ENCODE measurements around the gene CORO1C. TPM values are rescaled to one million over a fixed set of nuclear protein-coding genes. Genes with fewer than 3 reads are reported as not detected.

CORO1C gene
- total RNA-seq, 4 donors from 2014 or later = 221 to 441 (median 315) TPM

- Histone ChIP-seq H3K9me3 (no peaks in the 10 kb centered on the region), H3K36me3 (peaks cover 0 to 35% (median 16%) of the 10 kb centered on the region in 4 donors), H3K27me3 (no peaks in the 10 kb centered on the region), H3K4me3 (no peak overlapping the region), H3K27ac (replicated peaks in 1 of 4) (peak overlapping the region; percentile 69 to 95 (median 94)), H3K4me1 (peaks cover 22 to 85% (median 75%) of the 10 kb centered on the region in 4 donors)
- intact Hi-C loops (cut with DNase I) = no loop called here
- 75% methylated on average over 9 of the region's 9 CpGs for WGBS
- DNase-seq (ENCODE audit: extremely low spot score) = peak; percentile 42
- no peak for TF ChIP-seq POLR2AphosphoS5 (IDR thresholded peaks at IDR 0.05)
These were observed 53.1 kb downstream of the CORO1C start for GRCh38 chr12:108678104-108678730.

- Histone ChIP-seq H3K4me3 (no peak overlapping the region), H3K9me3 (no peaks in the 10 kb centered on the region), H3K4me1 (peaks cover 22 to 79% (median 75%) of the 10 kb centered on the region in 4 donors), H3K36me3 (peaks cover 0 to 36% (median 20%) of the 10 kb centered on the region in 4 donors), H3K27ac (replicated peaks in 1 of 4) (peak overlapping the region; percentile 68 to 95 (median 94)), H3K27me3 (no peaks in the 10 kb centered on the region)
- intact Hi-C loops (cut with DNase I) = no loop called here
- TF ChIP-seq POLR2A (IDR thresholded peaks at IDR 0.05; ENCODE audit: low read depth) (no peak), POLR2AphosphoS5 (IDR thresholded peaks at IDR 0.05) (no peak), EP300 (IDR thresholded peaks at IDR 0.05) (no peak), CTCF (IDR thresholded peaks at IDR 0.05) (no peak)
- no peak for DNase-seq (ENCODE audit: extremely low spot score)
- WGBS = 42% methylated on average over 3 of the region's 3 CpGs
These were observed 53.9 kb downstream of the CORO1C start for GRCh38 chr12:108677381-108677780.

GRCh38 chr12:108676707-108677106 lies 54.6 kb downstream of the CORO1C start:
- no peak for DNase-seq (ENCODE audit: extremely low spot score)
- Histone ChIP-seq H3K27ac (replicated peaks in 1 of 4) (peak overlapping the region; percentile 68 to 95 (median 94)), H3K4me1 (peaks cover 18 to 75% (median 73%) of the 10 kb centered on the region in 4 donors), H3K36me3 (peaks cover 0 to 40% (median 20%) of the 10 kb centered on the region in 4 donors), H3K27me3 (no peaks in the 10 kb centered on the region), H3K9me3 (no peaks in the 10 kb centered on the region), H3K4me3 (no peak overlapping the region)
- no peak for TF ChIP-seq EP300 (IDR thresholded peaks at IDR 0.05)
- TF ChIP-seq CTCF (IDR thresholded peaks at IDR 0.05) = no peak
- no peak for TF ChIP-seq POLR2AphosphoS5 (IDR thresholded peaks at IDR 0.05)
- no peak for TF ChIP-seq POLR2A (IDR thresholded peaks at IDR 0.05; ENCODE audit: low read depth)
- WGBS = 57% methylated on average over 5 of the region's 5 CpGs
- intact Hi-C loops (cut with DNase I) = no loop called here

- TF ChIP-seq CTCF (IDR thresholded peaks at IDR 0.05) (no peak), EP300 (IDR thresholded peaks at IDR 0.05) (no peak), POLR2AphosphoS5 (IDR thresholded peaks at IDR 0.05) (no peak), POLR2A (IDR thresholded peaks at IDR 0.05; ENCODE audit: low read depth) (no peak)
- H3K9me3 ChIP-seq = no peaks in the 10 kb centered on the region
- H3K4me1 ChIP-seq = peaks cover 12 to 73% (median 70%) of the 10 kb centered on the region in 4 donors
- intact Hi-C loops (cut with DNase I) = no loop called here
- WGBS = 87% methylated on average over 4 of the region's 4 CpGs
- DNase-seq (ENCODE audit: extremely low spot score) = no peak
- no peak overlapping the region for H3K4me3 ChIP-seq
- H3K27ac ChIP-seq (replicated peaks in 1 of 4) = peak overlapping the region; percentile 68 to 95 (median 94)
- peaks cover 0 to 41% (median 20%) of the 10 kb centered on the region in 4 donors for H3K36me3 ChIP-seq
- H3K27me3 ChIP-seq = no peaks in the 10 kb centered on the region
These were observed 55.5 kb downstream of the CORO1C start for GRCh38 chr12:108675792-108676191.

- no peak overlapping the region for H3K4me3 ChIP-seq
- 78% methylated on average over 3 of the region's 3 CpGs for WGBS
- TF ChIP-seq POLR2A (IDR thresholded peaks at IDR 0.05; ENCODE audit: low read depth) (no peak), EP300 (IDR thresholded peaks at IDR 0.05) (no peak), CTCF (IDR thresholded peaks at IDR 0.05) (no peak), POLR2AphosphoS5 (IDR thresholded peaks at IDR 0.05) (no peak)
- H3K27ac ChIP-seq (replicated peaks in 1 of 4) = peak overlapping the region in 3 of 4 donors; percentile 35 to 83 (median 48)
- intact Hi-C loops (cut with DNase I) = no loop called here
- peaks cover 34 to 78% (median 69%) of the 10 kb centered on the region in 4 donors for H3K4me1 ChIP-seq
- no peak for DNase-seq (ENCODE audit: extremely low spot score)
- no peaks in the 10 kb centered on the region for H3K27me3 ChIP-seq
- no peaks in the 10 kb centered on the region for H3K9me3 ChIP-seq
- H3K36me3 ChIP-seq = peaks cover 0 to 30% (median 14%) of the 10 kb centered on the region in 4 donors
These were observed 59.3 kb downstream of the CORO1C start for GRCh38 chr12:108672054-108672453.
